ENCODE measurements around the gene WDR4.
"Not testable (repeated sequence)": the region's sequence is repeated elsewhere in the genome, so short reads cannot be mapped to it uniquely, and the experiment has no call there.

WDR4 gene

GRCh38 chr21:42903817-42904216 is 24.5 kb upstream of the WDR4 start:
- no peak for ATAC-seq (replicated peaks)
- Mint-ChIP-seq H3K27ac (no peak overlapping the region), H3K36me3 (peaks cover 25 to 36% of the 10 kb centered on the region in 2 donors)

DNA sequence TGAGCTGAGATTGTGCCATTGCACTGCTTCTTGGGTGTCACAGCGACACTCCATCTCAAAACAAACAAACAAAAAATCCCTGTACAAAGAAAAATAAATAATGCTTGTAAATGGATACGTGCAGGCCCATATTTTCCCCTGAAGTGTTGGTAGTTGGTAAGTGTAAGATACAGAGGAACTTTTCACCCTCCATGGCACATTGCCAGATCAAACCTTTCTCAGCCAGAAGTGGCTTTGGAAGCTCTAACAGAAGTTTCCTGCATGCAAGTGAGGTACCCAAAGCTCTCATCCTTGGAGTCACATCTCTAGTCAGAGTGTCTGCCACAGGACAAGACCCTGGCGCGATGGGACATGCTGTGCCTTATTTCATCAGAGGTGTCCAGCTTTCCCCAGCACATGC is 21.1 kb upstream of the WDR4 start:
- Mint-ChIP-seq H3K4me3 (no peak overlapping the region), H3K27me3 (no peaks in the 10 kb centered on the region), H3K4me1 (peaks cover 1 to 8% of the 10 kb centered on the region in 2 donors), H3K36me3 (peaks cover 30 to 36% of the 10 kb centered on the region in 2 donors), H3K9me3 (no peaks in the 10 kb centered on the region), H3K27ac (no peak overlapping the region)
- DNase-seq (no peak), ATAC-seq (replicated peaks) (no peak)

More at GRCh38 chr21:42903817-42904216, 24.5 kb upstream of the WDR4 start:
- no peaks in the 10 kb centered on the region for H3K27me3 Mint-ChIP-seq
- no peak for DNase-seq
- peaks cover 0 to 5% of the 10 kb centered on the region in 2 donors for H3K9me3 Mint-ChIP-seq
- H3K4me3 Mint-ChIP-seq = no peak overlapping the region
- H3K4me1 Mint-ChIP-seq = no peaks in the 10 kb centered on the region

- peak within 1 kb of the TSS; percentile 88 to 98 for H3K4me3 Mint-ChIP-seq
- peak within 1 kb of the TSS; percentile 93 for H3K27ac Mint-ChIP-seq
- DNase-seq = peak; percentile 98
- no peaks in the 10 kb centered on the region for H3K27me3 Mint-ChIP-seq
- no peaks in the 10 kb centered on the region for H3K9me3 Mint-ChIP-seq
- peaks cover 6% of the 10 kb centered on the region in 2 donors for H3K36me3 Mint-ChIP-seq
- ATAC-seq (replicated peaks) = peak; percentile 94 to 95
- peaks cover 8 to 9% of the 10 kb centered on the region in 2 donors for H3K4me1 Mint-ChIP-seq
Observed at GRCh38 chr21:42892931-42893755, 13.8 kb upstream of the WDR4 start, which contains the start of gene NDUFV3. Gene NDUFV3, plus strand, starts transcription at chr21:42893309. Its CDS starts 25 bp downstream, at chr21:42893334.

DNA sequence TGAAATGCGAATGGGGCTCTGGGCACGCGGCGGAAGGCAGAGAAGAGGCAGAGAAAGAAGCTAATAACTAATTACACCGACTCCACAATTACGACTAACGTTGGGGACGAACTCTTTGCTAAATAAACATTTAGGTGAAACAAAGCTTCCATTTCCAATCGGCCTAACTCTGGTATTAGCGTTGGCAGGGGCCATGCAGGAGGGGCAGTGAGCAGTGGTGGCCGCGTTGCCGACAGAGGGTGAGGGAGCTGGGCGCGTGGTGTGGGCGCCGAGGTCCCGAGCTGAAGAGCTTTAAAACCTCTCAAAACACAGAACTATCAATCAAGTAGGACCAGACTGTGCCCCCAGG is 13.2 kb upstream of the WDR4 start:
- Mint-ChIP-seq H3K4me1 (peaks cover 7 to 8% of the 10 kb centered on the region in 2 donors), H3K9me3 (no peaks in the 10 kb centered on the region), H3K27ac (peak overlapping the region; percentile 93), H3K36me3 (peaks cover 2 to 4% of the 10 kb centered on the region in 2 donors), H3K27me3 (no peaks in the 10 kb centered on the region), H3K4me3 (peak overlapping the region; percentile 88 to 98)
- peak; percentile 48 for ATAC-seq (replicated peaks)
- no peak for DNase-seq

DNA sequence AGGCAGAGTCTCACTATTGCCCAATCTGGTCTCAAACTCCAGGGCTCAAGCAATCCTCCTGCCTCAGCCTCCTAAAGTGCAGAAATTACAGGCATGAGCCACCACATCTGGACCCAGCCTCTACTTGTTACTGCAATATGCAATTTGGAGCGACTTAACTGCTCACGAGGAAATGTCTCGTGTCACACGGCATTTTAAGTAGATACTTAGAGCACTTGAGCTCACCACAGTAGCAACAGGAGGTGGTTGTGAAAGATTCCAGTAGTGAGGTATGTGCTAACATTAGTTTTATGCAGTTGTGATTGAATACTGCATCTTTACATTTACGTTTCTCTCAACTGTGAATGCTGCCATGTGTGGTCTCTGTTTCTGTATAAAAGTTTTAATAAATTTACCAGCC is 8.0 kb upstream of the WDR4 start:
- no peak for ATAC-seq (replicated peaks)
- no peaks in the 10 kb centered on the region for H3K9me3 Mint-ChIP-seq
- peaks cover 1 to 2% of the 10 kb centered on the region in 2 donors for H3K4me1 Mint-ChIP-seq
- no peak overlapping the region for H3K27ac Mint-ChIP-seq
- DNase-seq = no peak
- H3K27me3 Mint-ChIP-seq = no peaks in the 10 kb centered on the region
- peaks cover 0 to 7% of the 10 kb centered on the region in 2 donors for H3K36me3 Mint-ChIP-seq
- no peak overlapping the region for H3K4me3 Mint-ChIP-seq

- Mint-ChIP-seq H3K4me3 (no peak overlapping the region), H3K36me3 (peaks cover 2 to 26% of the 10 kb centered on the region in 2 donors), H3K27me3 (no peaks in the 10 kb centered on the region), H3K4me1 (peaks cover 15 to 21% of the 10 kb centered on the region in 2 donors), H3K9me3 (no peaks in the 10 kb centered on the region), H3K27ac (no peak overlapping the region)
- DNase-seq (no peak), ATAC-seq (replicated peaks) (no peak)
Observed at GRCh38 chr21:42883921-42884320, 4.6 kb upstream of the WDR4 start.

GRCh38 chr21:42880352-42880751 is 1.0 kb upstream of the WDR4 start:
- H3K27ac Mint-ChIP-seq = peak overlapping the region; percentile 99
- peaks cover 10 to 45% of the 10 kb centered on the region in 2 donors for H3K36me3 Mint-ChIP-seq
- no peak for ATAC-seq (replicated peaks)
- H3K27me3 Mint-ChIP-seq = no peaks in the 10 kb centered on the region
- H3K4me1 Mint-ChIP-seq = peaks cover 18 to 32% of the 10 kb centered on the region in 2 donors
- no peak for DNase-seq
- H3K4me3 Mint-ChIP-seq = peak overlapping the region; percentile 94 to 99
- H3K9me3 Mint-ChIP-seq = no peaks in the 10 kb centered on the region

DNA sequence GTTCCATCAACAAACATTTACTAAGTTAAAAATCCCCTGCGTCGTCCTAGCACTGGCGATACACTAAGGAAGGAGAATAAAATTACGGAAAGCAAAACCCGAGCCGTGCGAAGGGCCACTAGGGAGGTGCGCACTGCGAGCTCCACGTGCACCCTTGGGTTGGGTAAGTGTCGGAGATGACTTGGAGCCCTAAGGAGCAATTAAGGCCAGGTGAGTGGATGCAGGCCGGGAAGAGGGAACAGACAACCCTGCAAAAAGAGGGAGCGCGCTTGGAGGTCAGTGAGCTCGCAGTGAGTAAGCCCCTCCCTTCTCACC is 704 bp downstream of the WDR4 start:
- Mint-ChIP-seq H3K4me1 (peaks cover 18 to 32% of the 10 kb centered on the region in 2 donors), H3K4me3 (peak overlapping the region; percentile 94 to 99), H3K36me3 (peaks cover 17 to 48% of the 10 kb centered on the region in 2 donors), H3K9me3 (no peaks in the 10 kb centered on the region), H3K27me3 (no peaks in the 10 kb centered on the region), H3K27ac (peak overlapping the region; percentile 99)
- DNase-seq (no peak), ATAC-seq (replicated peaks) (peak; percentile 37 to 38)

- not testable (repeated sequence) for H3K9me3 Mint-ChIP-seq; H3K4me3 Mint-ChIP-seq; H3K27ac Mint-ChIP-seq; DNase-seq; H3K27me3 Mint-ChIP-seq; ATAC-seq (replicated peaks)
- Mint-ChIP-seq H3K36me3 (peaks cover 27 to 55% of the 10 kb centered on the region in 2 donors), H3K4me1 (peaks cover 16 to 29% of the 10 kb centered on the region in 2 donors)
Observed at GRCh38 chr21:42875811-42876210, 3.5 kb downstream of the WDR4 start.

DNA sequence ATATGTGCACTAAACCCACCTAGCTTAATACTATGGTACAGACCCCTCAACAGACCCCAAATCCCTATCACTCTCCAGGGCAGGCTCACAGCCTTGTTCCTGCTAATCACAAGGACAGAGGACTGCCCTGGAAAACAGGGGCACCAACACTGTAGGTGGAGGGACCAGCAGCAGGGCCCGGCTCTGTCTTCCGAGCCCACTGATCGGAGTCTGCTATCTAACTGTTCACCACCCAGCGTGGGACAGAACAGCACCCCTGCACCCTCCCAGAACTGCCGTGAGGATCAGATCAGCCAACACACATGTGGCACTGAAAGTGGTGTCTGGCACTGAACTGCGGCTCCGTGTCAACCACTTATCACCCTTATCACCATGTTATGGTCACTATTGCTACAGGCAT is 6.2 kb downstream of the WDR4 start:
- Mint-ChIP-seq H3K36me3 (peaks cover 33 to 59% of the 10 kb centered on the region in 2 donors), H3K9me3 (no peaks in the 10 kb centered on the region), H3K4me3 (no peak overlapping the region), H3K27ac (peak overlapping the region; percentile 16), H3K4me1 (peaks cover 8 to 14% of the 10 kb centered on the region in 2 donors), H3K27me3 (no peaks in the 10 kb centered on the region)
- ATAC-seq (replicated peaks) (no peak), DNase-seq (no peak)

GRCh38 chr21:42868196-42868595 is 11.1 kb downstream of the WDR4 start:
- Mint-ChIP-seq H3K4me3 (no peak overlapping the region), H3K27me3 (no peaks in the 10 kb centered on the region), H3K4me1 (peaks cover 21 to 47% of the 10 kb centered on the region in 2 donors), H3K27ac (no peak overlapping the region), H3K9me3 (no peaks in the 10 kb centered on the region), H3K36me3 (peaks cover 55 to 72% of the 10 kb centered on the region in 2 donors)
- no peak for DNase-seq
- ATAC-seq (replicated peaks) = no peak

DNA sequence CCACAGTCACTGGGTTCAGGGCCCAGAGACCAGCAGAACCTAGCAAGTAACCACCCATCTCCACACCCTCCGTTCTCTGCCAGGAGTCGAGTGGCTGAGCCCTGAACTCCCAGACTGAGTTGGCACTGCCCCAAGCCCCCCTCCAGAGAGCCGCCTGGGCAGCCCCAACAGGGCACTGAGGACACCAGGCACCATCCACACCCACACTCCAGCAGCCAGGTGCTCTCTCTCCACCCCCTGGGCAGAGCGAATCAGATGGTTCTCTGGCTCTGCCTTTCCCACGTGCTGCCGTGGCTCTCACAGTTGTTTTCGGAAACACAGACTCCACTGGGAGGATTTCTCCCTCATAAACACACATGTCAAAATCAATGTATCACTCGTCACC is 13.6 kb downstream of the WDR4 start:
- Mint-ChIP-seq H3K4me3 (no peak overlapping the region), H3K27ac (peak overlapping the region; percentile 37), H3K36me3 (peaks cover 60 to 76% of the 10 kb centered on the region in 2 donors), H3K27me3 (no peaks in the 10 kb centered on the region), H3K9me3 (no peaks in the 10 kb centered on the region), H3K4me1 (peaks cover 26 to 55% of the 10 kb centered on the region in 2 donors)
- ATAC-seq (replicated peaks) (no peak), DNase-seq (no peak)

DNA sequence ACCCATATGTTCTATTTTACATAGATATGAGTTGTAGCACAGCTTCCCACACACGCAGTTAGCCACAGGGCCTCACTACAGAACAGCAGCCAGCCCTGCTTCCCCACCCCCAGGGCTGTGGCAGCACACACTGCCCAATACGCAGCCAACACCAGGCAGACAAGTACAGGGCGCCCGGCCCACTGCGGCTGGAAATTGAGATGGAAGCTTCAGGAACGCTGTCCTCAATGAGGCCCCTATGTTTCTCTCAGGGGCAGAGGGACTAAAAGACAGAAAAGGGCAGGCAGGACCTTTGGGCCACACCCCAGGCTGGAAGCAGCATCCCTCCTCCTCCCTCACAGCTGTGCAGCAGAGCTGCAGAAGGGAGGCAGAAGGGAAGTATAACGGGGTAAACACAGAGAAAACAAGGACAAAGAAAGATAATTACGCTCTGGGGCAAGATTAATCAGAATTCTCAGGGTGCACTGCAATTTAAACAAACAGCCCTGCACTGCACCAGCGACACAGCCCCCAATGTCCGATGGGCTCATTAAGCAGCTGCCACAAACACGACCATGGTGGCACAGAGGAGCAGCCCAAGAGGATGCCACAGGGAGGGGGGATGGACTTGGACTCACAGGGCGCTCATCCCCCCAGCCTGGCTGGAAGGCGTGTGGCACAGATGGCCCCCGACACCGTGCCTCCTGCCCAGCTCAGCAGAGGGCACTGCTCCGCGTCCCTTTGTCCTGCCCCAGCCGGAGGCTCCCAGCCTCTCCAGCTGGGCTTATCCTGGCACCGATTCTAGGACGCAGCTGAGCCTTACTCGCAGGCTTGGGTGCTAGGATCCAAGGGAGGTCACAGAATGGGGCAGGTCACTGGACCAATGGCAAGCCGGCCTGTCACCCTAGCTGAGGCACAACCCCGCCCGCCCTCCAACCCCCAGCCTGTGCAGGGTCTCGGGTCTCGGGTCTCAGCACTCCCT is 14.2 kb downstream of the WDR4 start:
- ATAC-seq (replicated peaks) (no peak), DNase-seq (no peak)
- Mint-ChIP-seq H3K4me1 (peaks cover 26 to 55% of the 10 kb centered on the region in 2 donors), H3K27ac (peak overlapping the region; percentile 74), H3K36me3 (peaks cover 61 to 78% of the 10 kb centered on the region in 2 donors), H3K9me3 (no peaks in the 10 kb centered on the region), H3K4me3 (no peak overlapping the region), H3K27me3 (no peaks in the 10 kb centered on the region)

DNA sequence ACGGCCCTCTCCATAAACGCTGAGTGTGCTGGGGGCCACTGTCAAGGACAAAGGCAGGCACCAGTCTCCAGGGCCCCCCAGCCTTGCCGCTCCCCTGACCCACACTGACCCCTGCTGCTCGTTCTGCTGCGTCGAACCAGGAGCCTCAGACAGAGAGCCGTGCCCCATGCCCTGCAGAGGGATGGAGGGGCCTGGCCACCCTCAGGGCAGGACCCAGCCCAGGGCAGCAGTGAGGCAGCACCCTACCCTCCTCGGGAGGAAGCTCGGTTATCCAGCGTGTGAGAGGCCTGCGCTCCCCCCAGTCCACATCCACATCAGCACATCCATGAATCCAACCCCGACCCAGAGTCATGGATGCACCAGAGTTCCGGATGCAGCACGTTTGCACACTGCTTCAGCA is 15.1 kb downstream of the WDR4 start:
- peaks cover 58 to 72% of the 10 kb centered on the region in 2 donors for H3K36me3 Mint-ChIP-seq

More for the DNA sequence above, 15.1 kb downstream of the WDR4 start:
- Mint-ChIP-seq H3K27me3 (no peaks in the 10 kb centered on the region), H3K4me3 (no peak overlapping the region), H3K27ac (peak overlapping the region; percentile 27), H3K4me1 (peaks cover 26 to 54% of the 10 kb centered on the region in 2 donors), H3K9me3 (no peaks in the 10 kb centered on the region)
- DNase-seq (no peak), ATAC-seq (replicated peaks) (no peak)

Data from stimulated activated naive B cell treated with anti-CD40 and anti-IgM and Interleukin-4, amounts not matched to agents 10 μg/mL and 1 μg/mL and 100 μg/mL, for 72 hours (primary cell).